ENCODE measurements around the gene GNAQ. TPM values are rescaled to one million over a fixed set of nuclear protein-coding genes. Genes with fewer than 3 reads are reported as not detected.

The GNAQ gene
- total RNA-seq, 1 experiment from 2014 or later: 55.5 TPM

GRCh38 chr9:77964258-77964657 lies 67.4 kb downstream of the GNAQ start:
- Mint-ChIP-seq H3K4me1 (peaks cover 69% of the 10 kb centered on the region), H3K27me3 (ENCODE audit: low read depth) (no peaks in the 10 kb centered on the region), H3K4me3 (no peak overlapping the region), H3K9me3 (peaks cover 6% of the 10 kb centered on the region), H3K27ac (no peak overlapping the region), H3K36me3 (peaks cover 6% of the 10 kb centered on the region; the same call in 1 of the 2 replicates)
- ChIA-PET POLR2A (no interaction called here), CTCF (no interaction called here)
- DNase-seq (ENCODE audit: low spot score) (no peak), ATAC-seq (no peak)
- no peak for TF ChIP-seq E2F5 (CRISPR knock-in tag; IDR thresholded peaks at IDR 0.05)
- TF ChIP-seq, protein P1, sequence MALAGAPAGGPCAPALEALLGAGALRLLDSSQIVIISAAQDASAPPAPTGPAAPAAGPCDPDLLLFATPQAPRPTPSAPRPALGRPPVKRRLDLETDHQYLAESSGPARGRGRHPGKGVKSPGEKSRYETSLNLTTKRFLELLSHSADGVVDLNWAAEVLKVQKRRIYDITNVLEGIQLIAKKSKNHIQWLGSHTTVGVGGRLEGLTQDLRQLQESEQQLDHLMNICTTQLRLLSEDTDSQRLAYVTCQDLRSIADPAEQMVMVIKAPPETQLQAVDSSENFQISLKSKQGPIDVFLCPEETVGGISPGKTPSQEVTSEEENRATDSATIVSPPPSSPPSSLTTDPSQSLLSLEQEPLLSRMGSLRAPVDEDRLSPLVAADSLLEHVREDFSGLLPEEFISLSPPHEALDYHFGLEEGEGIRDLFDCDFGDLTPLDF (CRISPR knock-in tag; IDR thresholded peaks at IDR 0.05): no peak
- TF ChIP-seq, protein P2, sequence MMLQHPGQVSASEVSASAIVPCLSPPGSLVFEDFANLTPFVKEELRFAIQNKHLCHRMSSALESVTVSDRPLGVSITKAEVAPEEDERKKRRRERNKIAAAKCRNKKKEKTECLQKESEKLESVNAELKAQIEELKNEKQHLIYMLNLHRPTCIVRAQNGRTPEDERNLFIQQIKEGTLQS (CRISPR knock-in tag; conservative IDR thresholded peaks at IDR 0.05): no peak

DNA sequence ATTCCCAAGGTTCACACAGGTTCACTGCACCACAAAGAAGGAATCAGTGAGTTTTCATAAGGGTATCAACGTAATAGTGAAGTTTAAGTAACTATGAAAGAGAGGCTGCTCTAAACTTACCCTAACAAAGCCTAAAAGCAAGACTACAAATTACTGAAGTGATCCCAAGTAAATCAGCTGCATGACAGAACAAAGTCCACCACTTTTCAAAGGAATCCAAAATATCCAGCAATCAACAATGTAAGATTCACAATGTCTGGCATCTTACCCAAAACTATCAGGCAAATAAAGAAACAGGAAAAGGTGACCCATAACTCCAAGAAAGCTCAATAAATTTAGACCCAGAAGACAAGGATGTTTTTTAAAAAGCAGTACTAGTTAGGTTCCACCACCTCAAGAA lies 70.1 kb downstream of the GNAQ start:
- ATAC-seq (no peak), DNase-seq (ENCODE audit: low spot score) (no peak)
- no peaks in the 10 kb centered on the region for H3K27me3 Mint-ChIP-seq (ENCODE audit: low read depth)
- H3K36me3 Mint-ChIP-seq: peaks cover 6% of the 10 kb centered on the region; the same call in 1 of the 2 replicates
- H3K4me3 Mint-ChIP-seq: no peak overlapping the region; the same call in 1 of the 2 replicates
- POLR2A ChIA-PET: interaction anchor here (0.7 kb wide), 1 partner anchor 528 kb away, joined by 3 read pairs; no protein-coding TSS in a partner anchor
- peak overlapping the region; percentile 88 for H3K27ac Mint-ChIP-seq
- H3K9me3 Mint-ChIP-seq: peaks cover 6% of the 10 kb centered on the region
- no peak for TF ChIP-seq NR1H2 (CRISPR knock-in tag; IDR thresholded peaks at IDR 0.05)
- TF ChIP-seq, protein P3, sequence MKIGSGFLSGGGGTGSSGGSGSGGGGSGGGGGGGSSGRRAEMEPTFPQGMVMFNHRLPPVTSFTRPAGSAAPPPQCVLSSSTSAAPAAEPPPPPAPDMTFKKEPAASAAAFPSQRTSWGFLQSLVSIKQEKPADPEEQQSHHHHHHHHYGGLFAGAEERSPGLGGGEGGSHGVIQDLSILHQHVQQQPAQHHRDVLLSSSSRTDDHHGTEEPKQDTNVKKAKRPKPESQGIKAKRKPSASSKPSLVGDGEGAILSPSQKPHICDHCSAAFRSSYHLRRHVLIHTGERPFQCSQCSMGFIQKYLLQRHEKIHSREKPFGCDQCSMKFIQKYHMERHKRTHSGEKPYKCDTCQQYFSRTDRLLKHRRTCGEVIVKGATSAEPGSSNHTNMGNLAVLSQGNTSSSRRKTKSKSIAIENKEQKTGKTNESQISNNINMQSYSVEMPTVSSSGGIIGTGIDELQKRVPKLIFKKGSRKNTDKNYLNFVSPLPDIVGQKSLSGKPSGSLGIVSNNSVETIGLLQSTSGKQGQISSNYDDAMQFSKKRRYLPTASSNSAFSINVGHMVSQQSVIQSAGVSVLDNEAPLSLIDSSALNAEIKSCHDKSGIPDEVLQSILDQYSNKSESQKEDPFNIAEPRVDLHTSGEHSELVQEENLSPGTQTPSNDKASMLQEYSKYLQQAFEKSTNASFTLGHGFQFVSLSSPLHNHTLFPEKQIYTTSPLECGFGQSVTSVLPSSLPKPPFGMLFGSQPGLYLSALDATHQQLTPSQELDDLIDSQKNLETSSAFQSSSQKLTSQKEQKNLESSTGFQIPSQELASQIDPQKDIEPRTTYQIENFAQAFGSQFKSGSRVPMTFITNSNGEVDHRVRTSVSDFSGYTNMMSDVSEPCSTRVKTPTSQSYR (CRISPR knock-in tag; IDR thresholded peaks at IDR 0.05): no peak
- CTCF ChIA-PET: interaction anchor here (1.3 to 2.4 kb wide), 3 partner anchors 14 to 73 kb away, joined by 3 to 8 read pairs (median 7); no protein-coding TSS in a partner anchor
- H3K4me1 Mint-ChIP-seq: peaks cover 75% of the 10 kb centered on the region

DNA sequence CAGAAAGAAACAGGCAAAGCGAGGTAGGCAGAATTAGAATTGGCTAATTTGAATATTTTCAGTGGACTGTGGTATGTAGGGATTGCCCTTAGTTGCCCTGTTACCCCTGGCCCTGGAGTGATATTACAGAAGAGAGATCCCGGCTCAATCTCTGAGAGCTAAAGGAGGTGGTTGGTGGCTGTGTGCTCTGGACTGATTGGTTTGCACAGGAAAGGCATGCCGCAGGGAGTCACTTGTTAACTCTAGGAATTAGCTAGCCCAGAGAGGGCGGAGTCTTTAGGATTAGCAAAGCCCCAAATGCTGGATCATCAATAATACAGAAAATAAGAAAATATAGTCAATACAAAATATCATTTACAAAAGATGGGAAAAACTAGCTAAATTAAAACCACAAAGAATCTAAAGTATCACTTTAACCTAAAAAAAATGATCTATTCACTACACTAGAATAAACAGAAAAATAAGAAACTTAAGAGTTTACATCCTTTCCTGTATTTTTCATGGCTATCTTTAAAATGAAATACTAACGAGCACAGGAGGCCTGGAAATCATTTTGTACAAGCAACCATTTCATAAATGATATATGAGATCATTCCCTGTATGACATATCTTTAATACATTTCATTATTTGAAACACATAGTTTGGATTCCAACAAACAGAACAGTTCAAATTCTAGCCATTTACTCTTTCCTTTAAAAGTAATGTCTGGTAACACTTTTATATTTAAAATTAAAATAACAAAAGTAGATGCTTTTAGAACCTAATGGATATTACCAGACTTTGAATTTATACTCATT lies 71.1 kb downstream of the GNAQ start:
- ChIA-PET CTCF (interaction anchor here (1.0 to 2.4 kb wide), 5 partner anchors 9 to 74 kb away, joined by 3 to 8 read pairs (median 3); no protein-coding TSS in a partner anchor), POLR2A (interaction anchor here (0.6 to 1.5 kb wide), 3 partner anchors 11 to 324 kb away, joined by 3 to 4 read pairs (median 3); no protein-coding TSS in a partner anchor)

More for the DNA sequence above, 71.1 kb downstream of the GNAQ start:
- DNase-seq (ENCODE audit: low spot score) (peak; percentile 39), ATAC-seq (peak; percentile 85)
- Mint-ChIP-seq H3K27me3 (ENCODE audit: low read depth) (no peaks in the 10 kb centered on the region), H3K4me1 (peaks cover 76% of the 10 kb centered on the region), H3K4me3 (peak overlapping the region; percentile 8; the same call in 1 of the 2 replicates), H3K27ac (peak overlapping the region; percentile 81), H3K9me3 (peaks cover 6% of the 10 kb centered on the region), H3K36me3 (peaks cover 6% of the 10 kb centered on the region; the same call in 1 of the 2 replicates)
- TF ChIP-seq TEAD4 (CRISPR knock-in tag; IDR thresholded peaks at IDR 0.05) (no peak), OVOL2 (CRISPR knock-in tag; IDR thresholded peaks at IDR 0.05; ENCODE audit: borderline replicate concordance) (no peak), ZNF121 (CRISPR knock-in tag; IDR thresholded peaks at IDR 0.05) (no peak), JUN (CRISPR knock-in tag; IDR thresholded peaks at IDR 0.05) (no peak), FOXP4 (CRISPR knock-in tag; IDR thresholded peaks at IDR 0.05) (no peak), ZNF671 (CRISPR knock-in tag; IDR thresholded peaks at IDR 0.05) (no peak), NR3C1 (CRISPR knock-in tag; conservative IDR thresholded peaks at IDR 0.05; ENCODE audit: low read depth) (no peak)
- TF ChIP-seq, protein P4, sequence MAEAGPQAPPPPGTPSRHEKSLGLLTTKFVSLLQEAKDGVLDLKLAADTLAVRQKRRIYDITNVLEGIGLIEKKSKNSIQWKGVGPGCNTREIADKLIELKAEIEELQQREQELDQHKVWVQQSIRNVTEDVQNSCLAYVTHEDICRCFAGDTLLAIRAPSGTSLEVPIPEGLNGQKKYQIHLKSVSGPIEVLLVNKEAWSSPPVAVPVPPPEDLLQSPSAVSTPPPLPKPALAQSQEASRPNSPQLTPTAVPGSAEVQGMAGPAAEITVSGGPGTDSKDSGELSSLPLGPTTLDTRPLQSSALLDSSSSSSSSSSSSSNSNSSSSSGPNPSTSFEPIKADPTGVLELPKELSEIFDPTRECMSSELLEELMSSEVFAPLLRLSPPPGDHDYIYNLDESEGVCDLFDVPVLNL (CRISPR knock-in tag; IDR thresholded peaks at IDR 0.05; ENCODE audit: borderline replicate concordance, low read depth): no peak
- TF ChIP-seq, protein P2 (CRISPR knock-in tag; conservative IDR thresholded peaks at IDR 0.05): no peak
- TF ChIP-seq, protein P5, sequence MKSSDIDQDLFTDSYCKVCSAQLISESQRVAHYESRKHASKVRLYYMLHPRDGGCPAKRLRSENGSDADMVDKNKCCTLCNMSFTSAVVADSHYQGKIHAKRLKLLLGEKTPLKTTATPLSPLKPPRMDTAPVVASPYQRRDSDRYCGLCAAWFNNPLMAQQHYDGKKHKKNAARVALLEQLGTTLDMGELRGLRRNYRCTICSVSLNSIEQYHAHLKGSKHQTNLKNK (CRISPR knock-in tag; IDR thresholded peaks at IDR 0.05): no peak
- TF ChIP-seq, protein P6, sequence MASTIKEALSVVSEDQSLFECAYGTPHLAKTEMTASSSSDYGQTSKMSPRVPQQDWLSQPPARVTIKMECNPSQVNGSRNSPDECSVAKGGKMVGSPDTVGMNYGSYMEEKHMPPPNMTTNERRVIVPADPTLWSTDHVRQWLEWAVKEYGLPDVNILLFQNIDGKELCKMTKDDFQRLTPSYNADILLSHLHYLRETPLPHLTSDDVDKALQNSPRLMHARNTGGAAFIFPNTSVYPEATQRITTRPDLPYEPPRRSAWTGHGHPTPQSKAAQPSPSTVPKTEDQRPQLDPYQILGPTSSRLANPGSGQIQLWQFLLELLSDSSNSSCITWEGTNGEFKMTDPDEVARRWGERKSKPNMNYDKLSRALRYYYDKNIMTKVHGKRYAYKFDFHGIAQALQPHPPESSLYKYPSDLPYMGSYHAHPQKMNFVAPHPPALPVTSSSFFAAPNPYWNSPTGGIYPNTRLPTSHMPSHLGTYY (CRISPR knock-in tag; IDR thresholded peaks at IDR 0.05): no peak

Measured in WTC11 (cell line).